HAP-1 (cell line): ENCODE data around the gene TRMT61B.

Experiments
- DNase-seq, 2 experiments: peaks; one replicate each; pipeline ENCODE4 v3.0.0-alpha.2; 2016 to 2020; ENCODE audit warnings: low spot score in 2 of 2
- H3K27me3 ChIP-seq: fragments of 250-450 bp; sonication (Bioruptor Pico); 2 replicates; pipeline ENCODE4 v1.5.1; 2020; ENCODE audit warnings: low read depth, mild to moderate bottlenecking, moderate library complexity
- H3K36me3 ChIP-seq: fragments of 250-450 bp; sonication (Bioruptor Pico); replicated peaks from 2 replicates; pipeline ENCODE4 v1.5.1; 2020; ENCODE audit warnings: mild to moderate bottlenecking
- H3K4me1 ChIP-seq: fragments of 250-450 bp; sonication (Bioruptor Pico); 2 replicates; pipeline ENCODE4 v1.5.1; 2020; ENCODE audit warnings: mild to moderate bottlenecking
- H3K4me3 ChIP-seq: fragments of 250-450 bp; sonication (Bioruptor Pico); 2 replicates; pipeline ENCODE4 v1.5.1; 2020; ENCODE audit warnings: mild to moderate bottlenecking, moderate library complexity
- H3K9me3 ChIP-seq: fragments of 250-450 bp; sonication (Bioruptor Pico); 2 replicates; pipeline ENCODE4 v1.5.1; 2020; ENCODE audit warnings: mild to moderate bottlenecking, moderate library complexity
- in situ Hi-C: fragments of 300-500 bp; cut with MboI; formaldehyde crosslinking; loops from 3 replicates; pipeline ENCODE4 v1.14.3; 2020; ENCODE audit warnings: low sequenced_read_pairs, inconsistent platforms, mixed read lengths

The TRMT61B gene

DNA sequence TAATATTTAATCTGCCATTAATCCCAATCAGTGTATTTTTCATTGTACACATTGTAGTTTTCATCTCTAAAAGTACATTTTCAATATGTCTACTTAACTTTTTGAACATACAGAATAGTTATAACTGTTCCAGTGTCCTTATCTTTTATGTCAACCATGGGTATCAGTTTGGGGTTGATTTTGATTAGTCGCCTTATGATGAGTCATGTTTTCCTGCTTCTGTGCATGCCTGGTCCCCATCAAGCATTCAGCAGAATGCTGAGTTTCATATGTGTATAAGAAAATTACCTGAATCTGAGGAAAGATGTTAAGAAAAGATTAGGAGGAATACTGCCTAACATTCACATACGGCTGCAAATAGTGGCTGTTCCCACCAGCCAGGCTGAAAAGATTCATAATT lies 41.7 kb downstream of the TRMT61B start:
- Histone ChIP-seq H3K9me3 (no peaks in the 10 kb centered on the region), H3K27me3 (no peaks in the 10 kb centered on the region), H3K4me3 (no peak overlapping the region), H3K4me1 (no peaks in the 10 kb centered on the region), H3K36me3 (no peaks in the 10 kb centered on the region)
- in situ Hi-C loops: loop anchor here (10.0 kb wide), 1 partner anchor 366 kb away; no protein-coding TSS in a partner anchor
- DNase-seq: no peak

GRCh38 chr2:28824870-28825269 lies 45.2 kb downstream of the TRMT61B start:
- H3K4me3 ChIP-seq: no peak overlapping the region
- in situ Hi-C loops: loop anchor here (10.0 kb wide), 1 partner anchor 370 kb away; no protein-coding TSS in a partner anchor
- H3K36me3 ChIP-seq: no peaks in the 10 kb centered on the region
- H3K9me3 ChIP-seq: no peaks in the 10 kb centered on the region
- no peaks in the 10 kb centered on the region for H3K27me3 ChIP-seq
- no peak for DNase-seq
- H3K4me1 ChIP-seq: no peaks in the 10 kb centered on the region

- in situ Hi-C loops: loop anchor here (10.0 kb wide), 1 partner anchor 371 kb away; no protein-coding TSS in a partner anchor
- Histone ChIP-seq H3K4me3 (no peak overlapping the region), H3K36me3 (no peaks in the 10 kb centered on the region), H3K27me3 (no peaks in the 10 kb centered on the region), H3K4me1 (no peaks in the 10 kb centered on the region), H3K9me3 (no peaks in the 10 kb centered on the region)
- DNase-seq: no peak
Observed at GRCh38 chr2:28824207-28824606, 45.9 kb downstream of the TRMT61B start.

DNA sequence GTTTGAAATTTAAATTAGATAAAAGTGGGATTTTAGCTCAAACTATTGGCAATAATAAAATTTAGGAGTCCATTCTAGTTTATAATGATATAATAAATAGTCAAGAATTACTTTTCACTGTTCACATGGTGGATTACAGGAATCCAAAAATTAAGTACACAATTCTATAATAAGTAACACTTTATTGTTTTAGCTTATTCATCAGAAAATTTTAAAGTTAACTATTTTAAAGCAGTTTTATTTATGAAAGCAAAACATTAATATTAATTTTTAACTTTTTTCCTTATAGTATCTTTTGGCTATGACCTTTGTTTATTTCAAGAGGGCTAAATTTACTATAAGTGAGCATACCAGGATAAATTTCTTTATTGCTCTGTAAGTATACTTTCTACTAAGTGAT lies 48.1 kb downstream of the TRMT61B start:
- H3K4me3 ChIP-seq: no peak overlapping the region
- in situ Hi-C loops: loop anchor here (10.0 kb wide), 1 partner anchor 373 kb away; no protein-coding TSS in a partner anchor
- no peak for DNase-seq
- no peaks in the 10 kb centered on the region for H3K36me3 ChIP-seq
- no peaks in the 10 kb centered on the region for H3K4me1 ChIP-seq
- no peaks in the 10 kb centered on the region for H3K9me3 ChIP-seq
- no peaks in the 10 kb centered on the region for H3K27me3 ChIP-seq

DNA sequence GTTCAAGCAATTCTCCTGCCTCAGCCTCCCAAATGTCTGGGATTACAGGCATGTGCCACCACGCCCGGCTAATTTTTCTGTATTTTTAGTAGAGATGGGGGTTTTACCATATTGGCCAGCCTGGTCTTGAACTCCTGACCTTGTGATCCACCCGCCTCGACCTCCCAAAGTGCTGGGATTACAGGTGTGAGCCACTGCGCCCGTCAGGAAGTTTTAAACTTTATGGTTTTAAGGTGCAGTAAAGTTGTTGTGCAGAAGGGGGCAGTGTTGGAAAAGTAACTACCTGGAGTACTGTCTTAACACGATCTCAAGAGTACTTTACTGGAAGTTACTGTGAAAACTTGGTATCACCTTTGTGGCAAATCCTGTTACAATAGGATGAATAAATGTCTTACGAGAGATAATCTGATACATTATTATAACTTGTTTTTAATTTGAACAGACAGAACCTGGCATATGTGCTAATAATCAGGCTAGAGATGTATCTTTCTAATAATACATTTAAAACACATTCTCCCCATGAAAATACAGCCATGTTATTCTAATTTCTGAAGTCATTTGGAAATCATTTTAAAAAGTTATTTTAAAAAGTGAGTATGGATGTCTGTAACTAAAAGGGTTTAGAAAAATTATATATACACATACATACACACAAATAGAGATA lies 48.7 kb downstream of the TRMT61B start:
- no peaks in the 10 kb centered on the region for H3K9me3 ChIP-seq
- H3K36me3 ChIP-seq: no peaks in the 10 kb centered on the region
- H3K4me3 ChIP-seq: no peak overlapping the region
- H3K4me1 ChIP-seq: no peaks in the 10 kb centered on the region
- in situ Hi-C loops: loop anchor here (10.0 kb wide), 1 partner anchor 373 kb away; no protein-coding TSS in a partner anchor
- no peaks in the 10 kb centered on the region for H3K27me3 ChIP-seq
- peak; percentile 57 to 83 for DNase-seq

GRCh38 chr2:28818053-28818452 lies 52.1 kb downstream of the TRMT61B start:
- in situ Hi-C loops: no loop called here
- H3K9me3 ChIP-seq: no peaks in the 10 kb centered on the region

DNA sequence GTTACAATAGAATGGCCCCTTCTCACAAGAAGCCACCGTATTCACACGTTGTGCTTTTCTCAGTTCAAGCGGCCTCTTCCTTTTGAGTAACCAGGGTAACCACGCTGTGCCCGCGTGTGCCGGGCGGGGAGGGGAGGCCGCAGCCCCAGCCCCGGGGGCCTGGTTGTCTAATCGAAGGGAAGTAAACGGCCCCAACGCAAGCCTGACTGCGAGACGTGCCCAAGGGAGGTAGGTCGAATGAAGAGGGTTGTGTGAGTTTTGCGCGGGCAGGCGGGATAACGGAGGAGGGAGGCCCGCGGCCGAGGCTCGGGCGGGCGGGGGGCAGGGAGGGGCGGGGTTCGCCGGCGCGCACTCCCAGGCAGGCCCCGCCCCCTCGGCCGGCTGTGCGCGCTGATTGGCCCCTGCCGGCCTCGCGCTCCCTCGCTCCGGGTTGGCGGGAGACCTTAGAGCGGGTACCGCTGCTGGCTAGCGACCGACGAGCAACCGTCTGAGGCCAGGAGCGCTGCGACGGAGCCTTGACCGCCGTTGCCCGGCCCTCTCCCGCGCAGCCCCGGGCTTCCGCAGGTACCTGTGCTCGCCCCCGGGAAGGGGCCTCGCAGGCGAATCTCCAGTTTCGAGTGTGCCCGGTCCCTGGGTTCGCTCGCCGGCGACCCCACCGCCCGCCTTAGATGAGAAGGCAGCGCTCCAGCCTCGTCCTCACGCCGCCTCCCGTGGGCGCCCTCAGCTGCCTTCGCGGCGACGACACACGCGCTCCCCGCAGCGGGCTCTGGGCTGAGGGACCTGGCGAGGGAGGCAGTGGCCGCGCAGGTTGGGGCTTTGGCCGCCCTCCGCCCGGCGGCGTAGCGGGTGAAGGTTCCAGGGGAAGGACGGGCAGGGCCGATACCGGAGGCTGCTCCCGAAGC lies 59.5 kb downstream of the TRMT61B start, which contains the start of gene SPDYA:
Gene SPDYA, plus strand, starts transcription at position 451 of the 902 bp plus-strand sequence. CDS start 5,181 bp downstream, outside the sequence.
- in situ Hi-C loops: no loop called here
- Histone ChIP-seq H3K36me3 (0 out of 2 replicates have a peak, but pooled peaks cover 3% of the 10 kb centered on the region), H3K27me3 (no peaks in the 10 kb centered on the region), H3K4me1 (no peaks in the 10 kb centered on the region), H3K4me3 (no peak within 1 kb of the TSS), H3K9me3 (no peaks in the 10 kb centered on the region)
- DNase-seq: peak in 1 of 2 experiments; percentile 1

More at GRCh38 chr2:28818053-28818452, 52.1 kb downstream of the TRMT61B start:
- Histone ChIP-seq H3K36me3 (no peaks in the 10 kb centered on the region), H3K27me3 (no peaks in the 10 kb centered on the region), H3K4me1 (no peaks in the 10 kb centered on the region), H3K4me3 (no peak overlapping the region)
- no peak for DNase-seq

DNA sequence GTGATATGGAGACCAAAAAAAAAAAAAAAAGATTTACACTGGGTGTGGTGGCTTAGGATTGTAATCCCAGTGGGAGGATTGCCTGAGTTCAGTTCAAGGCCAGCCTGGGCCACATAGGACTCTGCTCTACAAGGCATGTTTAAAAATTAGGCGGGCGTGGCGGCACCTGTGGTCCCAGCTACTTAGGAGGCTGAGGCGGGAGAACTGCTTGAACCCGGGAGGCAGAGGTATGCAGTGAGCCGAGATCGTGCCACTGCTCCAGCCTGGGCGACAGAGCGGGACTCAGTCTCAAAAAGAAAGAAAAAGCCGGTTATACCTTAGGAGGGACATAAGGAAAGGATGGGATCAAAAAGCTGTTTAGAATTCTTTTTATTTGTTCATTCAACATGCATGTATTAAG lies 60.2 kb downstream of the TRMT61B start:
- Histone ChIP-seq H3K4me3 (no peak overlapping the region), H3K36me3 (0 out of 2 replicates have a peak, but pooled peaks cover 3% of the 10 kb centered on the region), H3K27me3 (no peaks in the 10 kb centered on the region), H3K9me3 (no peaks in the 10 kb centered on the region), H3K4me1 (no peaks in the 10 kb centered on the region)
- DNase-seq: no peak
- in situ Hi-C loops: no loop called here

- Histone ChIP-seq H3K4me3 (no peak overlapping the region), H3K27me3 (no peaks in the 10 kb centered on the region), H3K36me3 (peaks cover 29% of the 10 kb centered on the region), H3K9me3 (no peaks in the 10 kb centered on the region), H3K4me1 (peaks cover 3% of the 10 kb centered on the region; the same call in 1 of the 2 replicates)
- peak in 1 of 2 experiments; percentile 2 for DNase-seq
- in situ Hi-C loops: no loop called here
Observed at GRCh38 chr2:28802975-28803429, 67.1 kb downstream of the TRMT61B start.

DNA sequence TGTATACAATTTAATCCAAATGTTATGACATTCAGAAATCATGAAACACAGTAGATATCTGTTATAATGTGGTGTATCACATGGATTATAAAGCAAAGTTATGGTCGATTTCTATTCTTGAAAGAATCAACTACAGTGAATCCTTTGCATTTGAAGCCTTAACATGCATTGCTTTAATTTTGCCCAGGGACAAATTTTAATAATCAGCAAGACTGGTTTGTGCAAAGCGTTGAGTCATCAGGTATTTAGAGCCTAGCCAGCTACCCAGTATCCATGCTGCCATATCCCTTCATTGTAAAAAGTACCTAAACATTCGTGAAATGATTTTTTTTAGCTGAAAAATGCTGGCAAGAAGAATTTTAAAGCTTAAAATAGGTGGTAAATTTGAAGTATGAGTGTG lies 68.4 kb downstream of the TRMT61B start:
- in situ Hi-C loops: no loop called here
- no peak for DNase-seq
- peaks cover 38% of the 10 kb centered on the region for H3K36me3 ChIP-seq

More for the DNA sequence above, 68.4 kb downstream of the TRMT61B start:
- Histone ChIP-seq H3K9me3 (no peaks in the 10 kb centered on the region), H3K4me1 (peaks cover 3% of the 10 kb centered on the region; the same call in 1 of the 2 replicates), H3K27me3 (no peaks in the 10 kb centered on the region), H3K4me3 (no peak overlapping the region)
